HepG2 (cell line): ENCODE results near the gene IFI27.

Source experiments
- GATAD2A ChIP-seq: IDR thresholded peaks from 2 replicates; pipeline ENCODE4 v1.6.1; 2016
- KDM4B ChIP-seq: sonication (generic); formaldehyde crosslinking; IDR thresholded peaks from 2 replicates; pipeline ENCODE4 v1.4.0; 2020; ENCODE audit warnings: missing genetic modification reagents
- MZF1 ChIP-seq: sonication (generic); formaldehyde crosslinking; IDR thresholded peaks from 2 replicates; pipeline ENCODE4 v1.8.1; 2023; ENCODE audit warnings: mild to moderate bottlenecking, missing genetic modification reagents, borderline replicate concordance
- TEAD2 ChIP-seq: sonication (generic); formaldehyde crosslinking; IDR thresholded peaks from 2 replicates; pipeline ENCODE4 v1.9.0; 2021; ENCODE audit warnings: missing genetic modification reagents
- ZNF274 ChIP-seq: sonication (generic); formaldehyde crosslinking; IDR thresholded peaks from 2 replicates; pipeline ENCODE4 v1.5.1; 2020; ENCODE audit warnings: mild to moderate bottlenecking, missing genetic modification reagents
- TF ChIP-seq, protein P1 (sequence below), 2 experiments: fragments of 450-650 bp in 1 of 2; sonication (generic) in 1 of 2; formaldehyde crosslinking in 1 of 2; IDR thresholded peaks; 2 replicates each; pipeline versions ENCODE4 v1.6.1 to v1.8.0; 2016 to 2022; ENCODE audit warnings: antibody characterized with exemption in 1 of 2, mild to moderate bottlenecking in 1 of 2, missing genetic modification reagents in 1 of 2
- TF ChIP-seq, protein P2 (sequence below): sonication (generic); formaldehyde crosslinking; IDR thresholded peaks from 2 replicates; pipeline ENCODE4 v1.8.1; 2022; ENCODE audit warnings: mild to moderate bottlenecking, missing genetic modification reagents
- TF ChIP-seq, protein P3 (sequence below): sonication (generic); formaldehyde crosslinking; IDR thresholded peaks from 2 replicates; pipeline ENCODE4 v1.5.0; 2020; ENCODE audit warnings: mild to moderate bottlenecking, missing genetic modification reagents, moderate library complexity

DNA sequence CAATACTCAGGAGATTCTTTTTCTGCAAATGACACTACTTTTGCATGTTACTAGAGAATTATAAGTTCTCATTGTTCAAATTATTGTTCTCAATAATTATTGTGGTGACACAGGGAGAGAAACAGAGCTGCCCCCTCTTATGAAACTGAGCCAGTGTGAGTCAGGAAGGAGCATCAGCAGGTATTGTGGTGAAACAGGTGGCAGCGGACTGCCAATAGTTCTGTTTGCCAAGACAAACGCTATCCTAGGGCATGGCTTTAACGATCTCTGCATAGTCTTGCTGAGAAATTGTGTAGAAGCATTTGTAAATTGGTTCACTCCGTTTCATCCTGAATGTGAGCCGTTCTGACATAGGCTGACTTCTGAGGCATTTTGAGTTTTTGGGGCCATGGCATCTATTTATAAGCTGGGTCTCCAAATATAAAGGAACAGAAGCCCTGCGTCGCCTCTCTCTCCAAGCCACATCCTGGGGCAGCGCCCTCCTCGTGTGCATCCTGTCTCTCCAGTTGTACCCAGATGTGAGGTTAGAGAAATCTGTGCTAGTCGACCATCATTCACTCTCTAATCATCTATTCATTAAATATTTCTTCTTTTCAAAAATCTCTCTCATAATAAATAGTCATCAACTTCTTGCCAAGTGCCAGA is 47.8 kb downstream of the IFI27 start:
- TF ChIP-seq, protein P1, sequence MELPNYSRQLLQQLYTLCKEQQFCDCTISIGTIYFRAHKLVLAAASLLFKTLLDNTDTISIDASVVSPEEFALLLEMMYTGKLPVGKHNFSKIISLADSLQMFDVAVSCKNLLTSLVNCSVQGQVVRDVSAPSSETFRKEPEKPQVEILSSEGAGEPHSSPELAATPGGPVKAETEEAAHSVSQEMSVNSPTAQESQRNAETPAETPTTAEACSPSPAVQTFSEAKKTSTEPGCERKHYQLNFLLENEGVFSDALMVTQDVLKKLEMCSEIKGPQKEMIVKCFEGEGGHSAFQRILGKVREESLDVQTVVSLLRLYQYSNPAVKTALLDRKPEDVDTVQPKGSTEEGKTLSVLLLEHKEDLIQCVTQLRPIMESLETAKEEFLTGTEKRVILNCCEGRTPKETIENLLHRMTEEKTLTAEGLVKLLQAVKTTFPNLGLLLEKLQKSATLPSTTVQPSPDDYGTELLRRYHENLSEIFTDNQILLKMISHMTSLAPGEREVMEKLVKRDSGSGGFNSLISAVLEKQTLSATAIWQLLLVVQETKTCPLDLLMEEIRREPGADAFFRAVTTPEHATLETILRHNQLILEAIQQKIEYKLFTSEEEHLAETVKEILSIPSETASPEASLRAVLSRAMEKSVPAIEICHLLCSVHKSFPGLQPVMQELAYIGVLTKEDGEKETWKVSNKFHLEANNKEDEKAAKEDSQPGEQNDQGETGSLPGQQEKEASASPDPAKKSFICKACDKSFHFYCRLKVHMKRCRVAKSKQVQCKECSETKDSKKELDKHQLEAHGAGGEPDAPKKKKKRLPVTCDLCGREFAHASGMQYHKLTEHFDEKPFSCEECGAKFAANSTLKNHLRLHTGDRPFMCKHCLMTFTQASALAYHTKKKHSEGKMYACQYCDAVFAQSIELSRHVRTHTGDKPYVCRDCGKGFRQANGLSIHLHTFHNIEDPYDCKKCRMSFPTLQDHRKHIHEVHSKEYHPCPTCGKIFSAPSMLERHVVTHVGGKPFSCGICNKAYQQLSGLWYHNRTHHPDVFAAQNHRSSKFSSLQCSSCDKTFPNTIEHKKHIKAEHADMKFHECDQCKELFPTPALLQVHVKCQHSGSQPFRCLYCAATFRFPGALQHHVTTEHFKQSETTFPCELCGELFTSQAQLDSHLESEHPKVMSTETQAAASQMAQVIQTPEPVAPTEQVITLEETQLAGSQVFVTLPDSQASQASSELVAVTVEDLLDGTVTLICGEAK (IDR thresholded peaks at IDR 0.05), result no peak
- TF ChIP-seq, protein P1 (CRISPR knock-in tag; IDR thresholded peaks at IDR 0.05), result no peak
- TF ChIP-seq TEAD2 (CRISPR knock-in tag) (no peak), GATAD2A (no peak), KDM4B (CRISPR knock-in tag) (no peak), MZF1 (no peak), ZNF274 (no peak)
- TF ChIP-seq, protein P2, sequence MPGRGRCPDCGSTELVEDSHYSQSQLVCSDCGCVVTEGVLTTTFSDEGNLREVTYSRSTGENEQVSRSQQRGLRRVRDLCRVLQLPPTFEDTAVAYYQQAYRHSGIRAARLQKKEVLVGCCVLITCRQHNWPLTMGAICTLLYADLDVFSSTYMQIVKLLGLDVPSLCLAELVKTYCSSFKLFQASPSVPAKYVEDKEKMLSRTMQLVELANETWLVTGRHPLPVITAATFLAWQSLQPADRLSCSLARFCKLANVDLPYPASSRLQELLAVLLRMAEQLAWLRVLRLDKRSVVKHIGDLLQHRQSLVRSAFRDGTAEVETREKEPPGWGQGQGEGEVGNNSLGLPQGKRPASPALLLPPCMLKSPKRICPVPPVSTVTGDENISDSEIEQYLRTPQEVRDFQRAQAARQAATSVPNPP, result no peak
- TF ChIP-seq, protein P3, sequence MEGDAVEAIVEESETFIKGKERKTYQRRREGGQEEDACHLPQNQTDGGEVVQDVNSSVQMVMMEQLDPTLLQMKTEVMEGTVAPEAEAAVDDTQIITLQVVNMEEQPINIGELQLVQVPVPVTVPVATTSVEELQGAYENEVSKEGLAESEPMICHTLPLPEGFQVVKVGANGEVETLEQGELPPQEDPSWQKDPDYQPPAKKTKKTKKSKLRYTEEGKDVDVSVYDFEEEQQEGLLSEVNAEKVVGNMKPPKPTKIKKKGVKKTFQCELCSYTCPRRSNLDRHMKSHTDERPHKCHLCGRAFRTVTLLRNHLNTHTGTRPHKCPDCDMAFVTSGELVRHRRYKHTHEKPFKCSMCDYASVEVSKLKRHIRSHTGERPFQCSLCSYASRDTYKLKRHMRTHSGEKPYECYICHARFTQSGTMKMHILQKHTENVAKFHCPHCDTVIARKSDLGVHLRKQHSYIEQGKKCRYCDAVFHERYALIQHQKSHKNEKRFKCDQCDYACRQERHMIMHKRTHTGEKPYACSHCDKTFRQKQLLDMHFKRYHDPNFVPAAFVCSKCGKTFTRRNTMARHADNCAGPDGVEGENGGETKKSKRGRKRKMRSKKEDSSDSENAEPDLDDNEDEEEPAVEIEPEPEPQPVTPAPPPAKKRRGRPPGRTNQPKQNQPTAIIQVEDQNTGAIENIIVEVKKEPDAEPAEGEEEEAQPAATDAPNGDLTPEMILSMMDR (CRISPR knock-in tag), result no peak
